NCI-H446 (cell line): ENCODE results near the gene RO60.

ENCODE experiments used
- DNase-seq, 2 experiments: peaks; one replicate each; lab custom pipeline; 2025; lab: John Stamatoyannopoulos, UW

Gene RO60

DNA sequence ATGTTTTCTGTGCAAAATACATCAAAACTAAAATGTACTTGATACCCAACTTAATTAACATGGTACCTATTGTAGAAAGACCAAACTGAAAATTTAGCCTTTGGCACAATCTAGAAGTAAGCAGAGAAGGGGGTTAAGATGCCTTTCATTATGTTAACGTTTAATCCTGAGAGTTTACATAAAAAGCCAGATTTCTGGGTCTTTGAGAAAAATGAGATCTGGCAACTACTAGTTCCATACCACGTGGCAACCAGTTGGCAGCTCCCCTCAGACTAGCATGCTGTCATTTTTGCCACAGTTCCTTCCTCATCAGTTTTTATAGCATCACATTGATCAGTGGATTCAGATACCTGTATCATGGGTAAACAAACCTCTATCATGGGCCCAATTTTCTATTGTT is 1.5 kb downstream of the RO60 start:
- peak; percentile 44 to 59 for DNase-seq

DNA sequence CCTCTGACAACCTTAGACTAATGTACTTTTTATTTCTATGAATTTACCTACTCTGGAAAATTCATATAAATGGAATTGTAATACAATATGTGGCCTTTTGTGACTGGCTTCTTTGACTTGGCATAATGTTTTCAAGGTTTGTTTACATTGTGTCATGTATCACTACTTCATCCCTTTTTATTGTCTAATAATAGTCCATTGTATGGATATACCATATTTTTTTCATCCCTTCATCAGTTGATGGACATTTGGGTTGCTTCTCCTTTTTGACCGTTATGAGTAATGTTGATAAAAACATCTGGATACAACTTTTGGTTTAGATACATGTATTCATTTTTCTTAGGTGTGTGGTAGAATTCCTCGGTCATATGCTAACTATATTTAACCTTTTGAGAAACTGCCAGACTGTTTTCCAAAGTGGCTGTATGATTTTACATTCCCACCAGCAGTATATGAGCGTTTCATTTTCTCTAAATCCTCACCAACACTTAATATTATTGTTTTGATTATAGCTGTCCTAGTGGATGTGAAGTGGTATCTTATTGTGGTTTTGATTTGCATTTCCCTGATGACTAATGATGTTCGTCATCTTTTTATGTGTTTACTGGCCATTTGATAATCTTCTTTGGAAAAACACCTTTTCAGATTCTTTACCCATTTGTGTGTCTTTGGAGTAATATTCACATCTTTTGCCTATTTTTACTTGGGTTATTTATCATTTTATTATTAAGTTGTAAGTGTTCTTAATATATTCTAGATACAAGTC is 3.5 kb downstream of the RO60 start:
- no peak for DNase-seq

DNA sequence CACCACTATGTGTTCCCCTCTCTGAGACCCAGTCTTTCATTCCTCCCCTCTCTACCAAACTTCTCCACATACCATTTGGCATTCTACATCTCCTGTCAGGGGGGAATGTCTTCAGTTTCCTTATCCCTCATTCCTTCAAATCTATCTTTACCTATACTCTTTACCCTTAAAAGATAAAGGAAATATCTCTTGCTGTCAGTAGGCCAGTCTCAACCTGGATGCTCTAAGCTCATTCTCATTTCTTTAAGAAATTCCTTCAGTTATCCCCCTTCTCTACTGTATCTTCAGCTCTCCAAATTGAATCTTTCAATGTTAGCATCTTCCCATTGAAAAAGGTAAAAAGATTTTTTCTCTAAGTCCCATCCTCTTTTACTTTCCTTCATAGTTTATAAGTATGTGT is 6.5 kb downstream of the RO60 start:
- no peak for DNase-seq

DNA sequence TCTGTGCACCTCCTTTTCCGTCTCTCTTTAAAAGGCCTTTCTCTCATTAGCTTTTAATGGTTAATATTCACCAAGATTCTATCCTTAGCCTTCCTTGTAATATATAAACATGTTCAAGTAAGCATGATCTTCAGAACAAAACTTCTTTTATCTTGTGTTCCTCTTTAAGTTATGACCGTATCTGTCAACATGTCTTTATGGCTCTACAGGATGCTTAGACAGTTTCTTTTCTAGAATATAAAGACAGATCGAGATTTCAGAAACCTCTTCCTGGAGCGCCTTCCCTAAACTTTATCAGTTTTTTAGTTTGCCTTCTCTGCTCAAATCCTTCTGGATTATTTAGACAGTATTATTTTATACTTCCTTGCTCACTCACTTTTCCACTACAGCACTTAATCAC is 7.2 kb downstream of the RO60 start:
- DNase-seq = no peak

DNA sequence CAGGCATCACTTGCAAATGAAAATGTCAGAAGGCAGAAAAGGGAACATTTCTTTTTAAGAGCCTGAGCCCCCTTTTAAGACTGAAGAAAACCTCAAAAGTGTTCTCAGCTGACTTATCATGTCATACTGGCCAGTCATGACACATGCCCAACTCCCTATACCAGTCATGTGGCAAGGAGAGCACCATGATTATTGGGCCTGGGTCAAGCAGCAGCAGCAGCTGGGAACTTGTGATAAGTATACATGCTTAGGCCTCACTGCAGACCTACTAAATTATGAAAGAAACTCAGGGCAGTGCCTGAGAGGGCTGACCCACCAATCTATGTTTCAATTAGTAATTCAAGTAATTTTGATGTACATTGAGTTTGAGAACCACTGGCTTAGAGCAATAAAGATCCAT is 8.6 kb downstream of the RO60 start:
- no peak for DNase-seq

DNA sequence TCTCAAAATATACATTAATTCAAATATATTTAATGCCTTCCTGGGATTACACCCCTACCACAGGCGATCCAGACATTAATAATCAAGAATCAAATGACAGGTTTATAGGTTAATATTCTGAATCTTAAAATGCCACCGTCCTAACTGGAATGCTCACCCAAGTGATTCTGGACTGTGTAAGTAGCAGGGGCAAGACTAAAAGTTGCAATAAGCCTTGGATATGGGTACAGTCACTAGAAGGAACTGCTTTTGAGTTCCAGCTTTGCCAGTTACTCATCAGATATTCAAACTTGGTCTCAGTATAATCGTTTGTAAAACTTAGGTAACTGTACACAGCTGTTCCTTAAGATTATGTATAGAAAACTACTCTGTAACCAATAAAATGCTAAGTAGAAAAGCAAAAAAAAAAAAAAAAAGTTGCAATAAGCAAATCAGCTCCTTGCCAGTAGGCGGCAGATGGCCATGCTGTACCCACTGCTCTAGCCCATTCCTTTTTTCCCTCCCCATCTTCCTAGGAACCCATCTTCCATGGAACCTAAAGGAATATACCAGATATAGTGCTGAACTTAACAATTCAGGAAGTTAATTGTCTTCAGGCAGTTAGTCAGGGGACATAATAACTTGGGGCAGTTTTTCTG is 10.5 kb downstream of the RO60 start:
- DNase-seq = peak in 1 of 2 experiments; percentile 51

DNA sequence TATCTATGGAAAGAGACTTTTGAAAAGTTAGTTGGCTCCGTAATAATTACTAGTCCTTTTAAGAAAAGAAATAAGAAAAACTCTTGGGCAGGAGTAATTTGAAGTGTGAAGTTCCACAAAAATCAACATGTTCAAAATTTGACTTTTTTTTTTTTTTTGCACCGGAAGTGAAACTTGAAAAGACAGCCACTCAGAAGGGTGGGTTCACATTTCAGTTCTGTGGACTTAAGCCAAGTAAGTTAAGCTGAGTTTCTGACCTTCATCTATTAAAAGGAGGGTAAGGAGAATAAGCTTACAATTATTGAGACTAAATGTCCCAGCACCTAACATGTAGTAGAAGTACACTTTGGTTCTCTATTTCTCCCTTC is 11.0 kb downstream of the RO60 start:
- DNase-seq = no peak

DNA sequence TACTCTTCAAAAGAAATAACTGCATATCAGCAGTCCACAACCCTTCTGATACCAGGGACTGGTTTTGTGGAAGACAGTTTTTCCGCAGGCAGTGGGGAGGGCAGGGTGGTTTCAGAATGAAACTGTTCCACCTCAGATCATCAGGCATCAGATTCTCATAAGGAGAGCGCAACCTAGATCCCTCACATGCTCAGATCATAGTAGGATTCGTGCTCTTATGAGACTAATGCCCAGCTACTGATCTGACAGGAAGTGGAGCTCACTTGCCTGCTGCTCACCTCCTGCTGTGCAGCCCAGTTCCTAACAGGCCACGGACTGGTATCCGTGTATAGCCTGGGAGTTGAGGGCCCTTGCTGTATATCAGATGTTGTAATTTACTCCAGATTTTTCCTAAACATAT is 11.5 kb downstream of the RO60 start:
- DNase-seq = no peak

DNA sequence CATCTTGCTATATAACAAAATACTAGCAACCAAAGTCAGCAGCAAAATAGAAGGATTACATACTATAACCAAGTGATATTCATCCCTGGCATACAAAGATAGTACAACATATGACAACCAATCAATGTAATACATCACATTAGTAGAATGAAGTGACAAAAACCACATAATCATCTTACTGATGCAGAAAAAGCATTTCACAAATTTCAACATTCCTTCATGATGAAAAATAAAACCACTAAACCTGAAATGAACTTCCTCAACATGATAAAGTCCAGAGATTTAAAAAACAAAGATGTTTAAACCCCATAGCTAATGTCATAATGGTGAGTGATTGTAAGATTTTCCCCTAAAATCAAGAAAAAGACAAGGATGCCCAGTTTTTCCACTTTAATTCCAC is 18.6 kb downstream of the RO60 start:
- no peak for DNase-seq

DNA sequence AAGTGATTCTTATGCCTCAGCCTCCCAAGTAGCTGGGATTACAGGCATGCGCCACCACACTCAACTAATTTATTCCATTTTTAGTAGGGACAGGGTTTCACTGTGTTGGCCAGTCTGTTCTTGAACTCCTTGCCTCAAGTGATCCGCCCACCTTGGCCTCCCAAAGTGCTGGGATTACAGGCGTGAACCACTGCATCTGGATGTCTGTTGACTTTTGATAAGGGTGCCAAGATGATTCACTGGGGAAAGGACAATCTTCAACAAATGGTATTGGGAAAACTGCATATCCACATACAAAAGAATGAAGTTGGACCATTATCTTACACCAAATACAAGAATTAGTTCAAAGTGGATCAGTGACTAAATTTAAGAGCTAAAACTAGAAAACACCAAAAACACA is 19.8 kb downstream of the RO60 start:
- no peak for DNase-seq

DNA sequence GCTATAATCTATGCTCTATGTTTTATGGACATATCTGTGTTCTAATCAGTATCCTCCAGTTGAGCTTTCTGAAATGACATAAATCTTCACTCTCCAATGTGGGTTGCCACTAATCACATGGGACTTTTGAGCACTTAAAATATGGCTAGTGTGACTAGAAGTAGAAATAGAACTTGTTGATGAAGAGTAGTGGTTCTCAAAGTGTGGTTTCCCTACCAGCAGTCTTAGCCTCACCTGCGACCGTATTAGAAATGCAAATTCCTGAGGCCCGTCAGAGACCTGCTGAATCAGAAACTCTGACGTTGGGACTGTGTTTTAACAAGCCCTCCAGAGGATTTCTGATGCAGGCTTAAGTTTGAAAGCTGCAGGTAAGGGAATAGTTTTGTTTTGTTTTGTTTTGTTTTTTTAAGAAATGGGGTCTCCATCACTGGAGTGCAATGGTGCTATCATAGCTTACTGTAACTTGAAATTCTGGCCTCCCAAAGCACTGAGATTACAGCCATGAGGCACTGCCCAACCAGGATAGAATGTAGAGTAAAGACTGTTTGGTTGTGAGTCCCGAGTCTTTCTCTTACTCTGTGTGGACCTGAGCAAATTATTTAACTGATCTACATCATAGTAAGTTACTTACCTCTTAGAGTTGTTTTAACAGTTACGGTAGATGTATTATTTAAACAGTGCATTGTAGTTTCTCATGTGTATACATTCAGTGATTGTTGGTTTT is 24.1 kb downstream of the RO60 start:
- DNase-seq = no peak

DNA sequence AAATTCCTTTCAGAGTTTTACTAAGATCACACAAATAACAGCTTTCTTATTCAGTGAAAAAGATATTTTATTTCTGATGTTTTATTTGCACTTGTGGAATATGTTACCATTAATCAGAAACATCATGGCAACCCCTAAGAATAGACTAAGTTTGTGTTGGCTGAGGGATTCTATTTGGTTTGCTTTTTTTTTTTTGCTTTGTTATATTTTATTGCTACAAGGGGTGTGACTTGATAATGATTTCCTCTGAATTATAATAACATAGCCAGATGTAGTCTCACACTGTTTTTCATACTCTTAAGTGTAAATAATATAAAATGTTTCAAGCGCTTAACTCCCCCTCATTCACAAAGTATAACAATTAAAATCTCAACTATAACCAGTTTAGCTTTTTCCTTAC is 25.9 kb downstream of the RO60 start:
- no peak for DNase-seq

DNA sequence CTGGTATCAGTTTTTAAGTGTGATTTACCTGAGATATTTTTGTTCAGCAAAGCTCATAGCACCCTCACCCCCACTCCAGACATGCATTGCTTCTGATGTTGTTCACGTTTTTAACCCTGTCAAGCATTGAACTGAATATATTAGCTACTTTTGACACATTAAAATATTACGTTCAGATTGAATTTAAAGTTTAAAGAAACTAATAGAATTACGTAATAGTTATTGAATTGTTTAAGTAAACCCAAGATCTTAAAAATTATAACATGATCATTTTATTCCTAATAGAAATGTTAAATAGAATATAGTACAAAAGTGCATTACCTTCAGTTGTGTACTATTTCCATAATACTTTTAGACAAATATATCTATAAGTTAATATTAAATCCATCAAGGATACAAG is 26.9 kb downstream of the RO60 start:
- DNase-seq = no peak

DNA sequence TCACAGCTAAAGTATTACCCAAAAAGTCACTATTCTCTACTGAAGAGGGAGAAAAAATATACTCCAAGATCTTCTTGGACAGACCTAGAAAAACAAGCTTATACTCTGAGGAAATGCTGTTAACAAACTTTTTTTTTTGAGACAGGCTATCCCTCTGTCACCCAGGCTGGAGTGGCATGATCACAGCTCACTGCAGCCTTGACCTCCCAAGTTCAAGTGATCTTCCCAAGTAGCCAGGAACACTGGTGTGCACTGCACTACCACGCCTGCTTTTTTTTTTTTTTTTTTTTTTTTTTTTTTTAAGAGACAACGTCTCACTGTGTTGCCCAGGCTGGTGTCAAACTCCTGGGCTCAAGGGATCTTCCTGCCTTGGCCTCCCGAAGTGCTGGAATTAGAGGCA is 28.5 kb downstream of the RO60 start:
- no peak for DNase-seq

DNA sequence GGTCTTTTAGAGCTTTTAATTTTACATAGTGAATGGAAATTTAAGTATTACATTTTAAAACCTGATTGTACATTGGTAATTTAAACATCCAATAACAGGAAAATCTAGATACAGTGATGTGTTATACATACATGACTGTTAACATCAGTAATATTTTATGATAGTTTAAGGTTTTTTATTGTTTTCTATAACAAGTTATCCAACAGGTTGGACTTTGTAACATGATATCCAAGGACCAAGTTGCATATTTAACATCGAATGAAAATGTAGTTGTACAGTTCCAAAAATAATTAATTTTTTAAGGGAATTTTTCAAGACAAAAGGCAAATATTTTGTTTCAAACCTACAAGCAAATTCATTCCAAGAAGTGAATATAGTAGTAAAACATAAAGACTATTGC is 31.5 kb downstream of the RO60 start:
- no peak for DNase-seq

DNA sequence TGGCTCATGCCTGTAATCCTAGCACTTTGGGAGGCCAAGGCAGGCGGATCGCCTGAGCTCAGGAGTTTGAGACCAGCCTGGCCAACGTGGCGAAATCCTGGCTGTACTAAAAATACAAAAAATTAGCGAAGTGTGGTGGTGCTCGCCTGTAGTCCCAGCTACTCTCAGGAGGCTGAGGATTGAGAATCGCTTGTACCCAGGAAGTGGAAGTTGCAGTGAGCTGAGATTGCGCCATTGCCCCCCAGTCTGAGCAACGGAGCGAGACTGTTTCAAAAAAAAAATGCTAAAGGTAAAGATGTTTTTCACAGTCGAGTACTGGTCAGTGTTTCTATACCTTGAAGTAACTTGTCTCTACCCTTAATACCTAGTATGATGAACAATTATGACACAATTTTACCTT is 34.7 kb downstream of the RO60 start:
- no peak for DNase-seq

DNA sequence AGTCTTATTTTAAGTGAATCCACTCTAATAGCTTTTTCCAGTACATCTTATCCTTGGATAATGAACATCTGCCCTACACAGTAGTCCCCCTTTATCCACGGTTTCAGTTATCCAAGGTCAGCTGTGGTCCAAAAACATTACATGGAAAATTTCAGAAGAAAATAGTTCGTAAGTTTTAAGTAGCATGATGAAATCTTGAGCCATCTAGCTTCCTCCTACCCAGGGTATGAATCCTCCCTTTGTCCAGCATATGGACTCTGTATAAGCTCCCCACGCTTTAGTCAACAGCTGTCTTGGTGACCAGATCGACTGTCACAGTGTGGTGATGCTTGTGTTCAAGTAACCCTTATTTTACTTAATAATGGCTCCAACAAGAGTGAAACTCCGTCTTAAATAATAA is 43.2 kb downstream of the RO60 start:
- no peak for DNase-seq

DNA sequence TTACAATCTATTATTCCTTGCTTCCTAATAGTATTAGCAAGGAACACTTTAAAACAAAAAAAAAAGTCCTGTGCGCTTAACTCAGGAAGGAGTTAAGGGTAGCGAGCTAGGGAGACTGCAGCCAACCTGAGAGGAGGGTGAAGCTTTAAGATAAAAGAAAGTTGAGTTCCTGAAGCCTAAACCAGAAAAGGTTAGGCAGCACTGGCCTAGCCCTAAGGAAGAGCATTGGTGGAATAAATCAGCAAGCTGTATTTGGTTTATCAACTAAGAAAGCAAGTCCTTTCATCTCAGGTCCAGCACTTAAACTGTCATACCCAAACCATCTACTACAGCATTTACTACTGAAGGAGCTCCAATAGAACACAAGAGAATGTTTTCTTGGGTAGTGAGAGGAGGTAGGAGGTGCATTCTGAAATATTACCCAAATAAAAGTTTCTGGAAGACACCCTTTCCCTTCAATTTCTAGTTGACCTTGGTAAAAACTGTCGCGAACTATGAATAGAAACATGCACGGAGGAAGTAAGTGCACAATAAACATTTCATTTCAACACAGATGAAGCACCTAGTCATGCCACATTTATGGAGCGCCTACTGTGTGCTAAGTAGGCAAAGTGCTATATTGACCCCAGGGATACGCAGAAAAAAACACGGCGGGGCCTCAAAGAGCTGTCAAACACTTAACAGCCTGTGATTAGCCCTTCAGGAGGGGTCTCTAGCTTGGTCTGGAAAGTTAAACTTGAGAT is 44.5 kb downstream of the RO60 start:
- DNase-seq = no peak

DNA sequence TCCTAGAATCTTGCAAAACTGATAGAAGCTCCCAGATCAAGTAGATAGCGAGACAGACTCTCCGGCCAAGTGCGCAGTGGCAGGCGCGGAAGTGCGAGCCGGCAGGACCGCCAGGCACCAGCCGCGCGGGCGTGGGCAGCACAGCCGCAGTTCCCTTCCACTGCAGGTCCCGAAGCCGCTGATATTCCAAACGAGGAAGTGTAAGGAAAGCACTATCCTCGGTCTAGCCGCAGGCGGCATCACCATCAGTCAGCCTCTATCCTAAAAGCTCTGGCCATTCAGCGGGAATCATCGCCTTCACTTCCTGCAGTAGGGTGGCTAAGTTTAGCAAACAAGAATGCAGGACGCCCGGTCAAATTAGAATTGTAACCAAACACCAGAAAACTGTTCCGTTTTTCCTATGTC is 45.1 kb downstream of the RO60 start:
- no peak for DNase-seq

DNA sequence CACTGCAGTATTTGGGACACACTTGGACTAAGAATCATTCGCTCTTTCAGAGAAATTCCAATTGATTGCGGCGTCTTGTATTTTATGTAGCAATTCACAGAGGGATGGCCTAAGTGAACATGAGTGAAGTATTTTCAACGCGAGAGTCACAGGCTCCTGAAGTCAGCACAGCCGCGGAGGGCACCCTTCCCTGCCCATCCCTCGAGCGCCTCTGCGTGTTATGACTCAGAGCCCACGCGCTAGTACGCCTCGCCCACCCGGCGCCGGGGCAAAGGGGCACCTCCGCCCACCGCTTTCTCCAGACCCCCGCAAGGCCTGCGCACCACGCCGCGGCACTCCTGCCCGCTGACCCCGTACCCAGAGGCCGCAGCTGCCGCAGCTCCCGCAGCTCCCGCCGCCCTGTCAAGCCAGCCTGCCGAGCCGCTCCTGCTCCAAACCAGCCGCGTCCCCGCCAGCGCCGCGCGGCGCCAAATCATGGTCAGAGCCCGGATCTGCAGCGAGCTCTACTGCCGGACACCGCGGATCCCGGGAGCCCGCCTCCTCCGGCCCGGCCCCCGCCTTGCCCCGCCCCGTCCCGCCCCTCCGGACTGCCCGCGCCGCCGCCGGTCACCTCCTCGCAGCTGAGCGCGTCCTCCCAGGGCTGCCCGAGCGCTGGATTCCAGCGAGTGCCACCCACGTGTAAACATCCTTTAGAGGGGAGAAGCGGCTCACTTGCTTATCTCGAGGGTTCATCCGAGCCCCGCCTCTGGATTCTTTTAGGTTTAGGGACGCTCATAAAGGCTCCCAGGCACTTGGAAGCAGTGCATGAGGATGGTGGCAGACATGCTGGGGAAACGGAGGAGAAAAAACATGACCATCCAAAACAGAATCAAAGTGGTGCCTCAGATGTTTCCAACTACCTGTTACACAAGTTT is 45.8 kb downstream of the RO60 start, which contains the start of gene GLRX2:
GLRX2 (minus strand) TSS at position 508 of the 914 bp plus-strand sequence; CDS start at position 476, 32 bp downstream.
- DNase-seq = peak; percentile 65 to 85

DNA sequence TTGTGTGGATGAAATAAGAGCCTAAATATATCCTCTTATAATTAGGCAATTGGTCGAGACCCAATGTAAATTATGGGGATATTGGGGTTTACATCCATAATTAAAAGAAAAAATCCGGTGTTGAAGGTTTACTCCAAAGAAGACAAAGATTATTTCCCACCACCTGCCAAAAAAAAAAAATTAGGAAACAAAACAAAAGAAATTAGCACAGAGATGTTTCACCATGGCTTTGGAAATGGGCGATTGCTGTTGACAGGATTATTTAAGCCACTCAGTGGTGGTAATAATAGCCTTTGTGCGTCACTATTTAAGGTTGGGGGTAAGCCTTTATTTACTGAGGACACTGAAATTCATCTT is 46.4 kb downstream of the RO60 start:
- no peak for DNase-seq

DNA sequence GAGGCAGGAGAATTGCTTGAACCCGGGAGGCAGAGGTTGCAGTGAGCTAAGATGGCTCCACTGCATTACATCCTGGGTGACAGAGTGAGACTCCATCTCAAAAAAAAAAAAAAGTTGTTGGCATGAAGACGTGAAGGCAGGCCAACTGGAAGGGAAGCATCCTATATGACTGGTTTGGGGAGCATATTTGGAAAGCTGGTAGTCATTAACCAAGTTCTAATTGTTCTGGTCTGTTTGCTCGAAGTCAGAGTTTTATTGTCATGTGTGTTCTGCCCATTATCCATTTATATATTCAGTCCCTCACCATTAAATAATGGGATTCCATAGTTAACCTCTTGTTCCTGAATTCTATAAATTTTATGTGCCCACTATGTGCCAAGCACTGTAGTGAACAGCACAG is 49.1 kb downstream of the RO60 start:
- no peak for DNase-seq
